GM19043 (cell line): ENCODE results near the gene NIN.
A peak's percentile ranks its signal among the peaks of the same experiment; 100 is the strongest.

Source experiments
- ATAC-seq: cut with Tn5 transposase; IDR thresholded peaks from one replicate; pipeline ENCODE4 v1.9.1; 2021; ENCODE audit warnings: low read depth; ENCODE audit not compliant: unreplicated experiment

Gene NIN

GRCh38 chr14:50837850-50838470, 7.0 kb upstream of the NIN start:
- ATAC-seq: no peak

- ATAC-seq: no peak
Measured at GRCh38 chr14:50837271-50837670, 6.3 kb upstream of the NIN start.

DNA sequence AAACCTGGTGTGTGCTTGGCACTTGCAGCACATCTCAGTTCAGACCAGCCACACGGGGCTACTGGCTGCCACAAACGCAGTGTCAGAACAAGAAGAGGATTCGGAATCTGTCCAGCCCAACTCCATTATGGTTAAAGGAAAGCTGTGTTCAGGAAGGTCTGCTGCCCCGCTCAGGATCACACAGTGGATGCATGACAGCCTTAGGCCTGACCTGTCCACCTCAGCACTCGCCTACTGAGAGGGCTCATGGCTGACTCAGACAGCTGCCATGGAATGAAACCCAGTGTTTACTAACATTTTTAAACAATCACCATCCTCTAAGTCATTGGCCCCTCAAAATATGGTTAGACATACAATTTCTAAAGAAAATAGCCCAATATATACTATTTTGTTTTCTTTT, 5.6 kb upstream of the NIN start:
- no peak for ATAC-seq

GRCh38 chr14:50835280-50835679, 4.3 kb upstream of the NIN start:
- peak; percentile 31 for ATAC-seq

- ATAC-seq: no peak
Measured at GRCh38 chr14:50834802-50835276, 3.9 kb upstream of the NIN start.

DNA sequence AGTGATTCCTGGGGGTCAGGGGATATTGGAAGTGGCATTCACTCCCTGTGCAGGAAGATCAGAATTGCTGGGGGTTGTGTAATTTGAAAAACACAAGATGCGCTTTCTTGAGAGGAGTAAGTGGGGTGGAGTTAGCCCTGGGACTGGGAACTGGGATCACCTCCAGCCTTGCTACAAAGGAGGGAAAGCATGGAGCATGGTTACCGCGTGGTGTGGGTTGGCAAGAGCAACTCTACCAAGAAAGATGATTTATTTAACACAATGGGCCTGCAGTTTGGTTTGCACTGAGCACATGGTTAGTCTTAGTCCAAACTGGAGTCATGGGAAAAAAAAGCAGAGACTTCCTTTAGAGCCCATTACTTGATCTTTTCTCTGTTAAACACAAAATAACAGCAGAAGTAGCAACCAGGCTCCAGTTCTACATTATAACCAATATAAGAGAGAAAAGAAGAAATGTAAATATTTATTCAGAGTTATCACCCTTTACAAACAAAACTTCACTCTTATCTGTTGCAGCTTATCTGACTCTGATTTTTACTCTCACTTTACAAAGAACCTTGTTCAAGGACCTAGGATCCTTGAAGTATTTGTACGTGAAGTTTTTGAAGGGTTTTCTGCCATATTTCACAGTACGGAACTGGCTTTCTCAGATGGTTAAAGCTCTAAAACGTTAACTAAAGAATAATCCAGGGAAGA, 2.1 kb upstream of the NIN start:
- ATAC-seq: no peak

DNA sequence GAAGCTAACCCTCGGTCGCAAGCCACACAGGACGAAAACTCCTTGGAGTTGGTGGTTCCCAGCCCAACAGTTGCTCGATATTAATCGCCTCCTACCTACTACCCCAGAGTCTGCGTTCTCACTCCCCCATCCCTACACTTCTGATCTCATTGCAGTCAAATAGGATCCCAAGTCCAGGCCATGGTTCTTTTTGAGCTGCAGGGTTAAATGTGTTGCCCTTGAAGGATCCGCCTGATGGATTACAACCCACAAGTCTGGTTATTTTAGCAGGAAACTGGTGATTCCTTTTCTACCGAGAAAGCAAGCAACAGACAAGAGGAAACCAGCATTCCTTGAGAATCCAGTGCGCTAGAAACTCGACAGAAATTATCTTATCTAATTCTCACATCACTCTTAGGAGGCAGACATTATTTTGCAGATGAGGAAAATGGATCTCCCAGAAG, 785 bp upstream of the NIN start:
- ATAC-seq: no peak

- peak; percentile 21 for ATAC-seq
Measured at GRCh38 chr14:50830044-50830931, 674 bp downstream of the NIN start.

DNA sequence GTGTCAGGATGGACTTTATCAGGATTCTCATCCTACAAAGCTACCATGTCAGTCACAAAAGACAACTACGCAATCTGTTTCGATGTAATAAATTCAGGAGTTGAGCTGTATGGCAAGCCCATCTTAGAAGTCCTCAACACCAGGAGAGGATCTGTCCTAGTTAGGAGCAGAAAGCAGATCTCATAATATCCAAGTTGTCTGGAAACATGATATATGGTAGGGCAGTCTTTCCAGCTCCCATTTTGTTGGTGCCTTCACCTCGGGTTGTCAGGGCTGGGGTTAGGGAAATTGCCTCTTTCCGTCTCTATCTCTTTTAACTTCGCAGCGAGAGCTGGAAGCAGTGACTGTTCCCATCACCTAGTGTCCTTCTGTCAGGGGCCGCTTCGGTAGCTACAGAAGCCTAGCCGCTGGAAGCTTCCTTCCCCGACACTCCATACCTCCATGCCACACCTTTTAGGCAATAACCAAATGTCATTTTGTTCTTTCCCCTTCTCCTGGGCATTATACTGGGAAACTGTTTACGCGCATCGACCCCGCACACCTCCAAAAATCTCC, 1.4 kb downstream of the NIN start:
- no peak for ATAC-seq

DNA sequence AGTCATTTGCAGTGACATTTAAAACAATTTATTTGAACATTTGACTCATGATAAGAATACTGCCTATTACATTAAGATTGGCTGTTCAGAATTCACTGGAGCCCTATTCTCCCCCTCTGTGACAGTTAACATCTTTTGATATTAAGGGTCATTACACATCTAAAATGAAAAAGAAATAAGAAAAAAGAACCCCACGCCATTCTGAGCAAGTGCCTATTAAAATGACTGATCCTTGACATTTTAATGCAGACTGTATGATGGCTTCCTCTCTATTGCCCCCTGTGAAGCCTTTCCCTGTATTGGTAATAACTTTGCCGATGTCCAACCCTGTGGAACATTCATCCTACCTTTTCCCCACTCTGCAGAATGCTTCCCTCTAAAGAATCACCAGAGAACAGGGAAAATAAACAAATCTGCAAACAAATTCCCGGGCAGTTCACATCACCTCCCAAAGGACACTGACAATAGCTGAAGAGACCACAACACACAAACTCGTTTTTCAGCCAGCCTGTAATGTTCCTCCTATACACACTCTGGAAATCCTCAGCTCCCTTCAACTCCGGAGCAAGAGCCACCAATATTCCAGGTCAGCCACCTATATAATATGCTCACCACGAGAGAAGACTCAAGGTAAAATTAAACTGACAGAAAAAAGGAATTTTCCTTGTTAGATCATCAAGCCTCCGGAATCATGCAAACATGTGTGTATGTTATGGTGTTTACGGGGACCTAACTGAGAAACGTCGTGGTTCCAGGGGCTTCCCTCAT, 2.1 kb downstream of the NIN start:
- no peak for ATAC-seq

GRCh38 chr14:50826681-50827080, 4.3 kb downstream of the NIN start:
- no peak for ATAC-seq

GRCh38 chr14:50825307-50825706, 5.7 kb downstream of the NIN start:
- ATAC-seq: no peak

GRCh38 chr14:50823762-50824636, 7.0 kb downstream of the NIN start:
- peak; percentile 70 for ATAC-seq

DNA sequence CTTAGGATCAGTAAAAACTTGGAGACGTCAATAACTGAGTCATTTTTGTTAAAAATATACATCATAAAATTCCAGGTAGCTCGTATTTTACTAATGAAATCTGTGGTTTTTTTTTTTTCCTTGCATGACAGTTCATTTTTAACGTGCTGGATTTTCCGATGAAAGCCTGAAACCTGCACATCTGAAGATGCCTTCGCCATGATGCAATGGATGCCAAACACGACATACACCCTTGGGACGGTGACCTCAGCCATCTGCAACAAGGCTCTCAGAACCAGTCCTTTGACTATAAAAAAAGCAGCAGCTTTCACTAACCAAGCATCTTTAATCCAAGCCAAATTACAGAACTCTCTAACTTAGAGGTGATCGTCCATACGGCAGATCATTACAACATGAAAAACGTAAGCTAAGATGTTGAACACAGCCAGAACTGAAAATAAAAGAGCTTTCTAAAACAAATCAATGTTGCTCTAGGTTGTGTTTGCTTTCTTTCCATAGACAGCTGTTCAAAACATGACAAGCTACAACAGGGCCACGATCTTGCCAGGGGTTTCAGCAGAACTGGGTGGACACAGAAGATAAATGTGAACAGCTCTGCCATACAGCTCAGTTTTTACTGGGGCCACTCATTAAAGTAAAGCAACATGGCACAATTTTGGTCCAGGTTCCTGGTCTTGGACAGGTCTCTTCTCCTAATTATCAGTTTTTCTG, 7.8 kb downstream of the NIN start:
- no peak for ATAC-seq

DNA sequence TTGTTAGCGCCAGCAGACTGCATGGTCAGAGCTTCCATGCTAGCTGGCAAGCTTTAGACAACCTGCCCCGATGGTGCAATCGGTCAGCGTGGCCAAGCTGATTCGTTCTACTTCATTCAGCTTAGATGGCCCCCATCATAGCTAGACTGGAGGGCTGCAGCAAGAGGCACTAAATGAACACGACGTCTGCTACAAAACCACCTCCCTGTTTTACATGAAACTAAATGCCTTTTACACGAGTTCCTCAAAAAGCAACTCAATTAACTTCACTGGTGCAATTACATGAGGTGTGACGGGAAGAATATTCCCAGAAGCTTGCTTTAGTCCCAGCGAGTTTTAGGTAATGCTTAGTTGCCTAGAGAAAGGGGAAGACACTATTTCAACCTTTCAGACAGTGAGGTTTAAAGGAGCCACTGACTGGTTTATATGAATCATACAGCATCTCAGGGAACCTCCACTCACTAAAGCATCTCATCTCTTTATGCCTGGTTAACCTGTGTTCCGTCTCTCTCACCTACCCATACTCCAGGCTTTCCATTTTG, 8.4 kb downstream of the NIN start:
- no peak for ATAC-seq

GRCh38 chr14:50821510-50822464, 9.2 kb downstream of the NIN start:
- ATAC-seq: no peak

- ATAC-seq: no peak
Measured at GRCh38 chr14:50820786-50821509, 10.0 kb downstream of the NIN start.
